Activated B cell treated with CpG ODN at 0.5 μM for 24 hours (primary cell): ENCODE measurements around the gene LDLRAD2. TPM values are rescaled to one million over a fixed set of nuclear protein-coding genes. Genes with fewer than 3 reads are reported as not detected.

ENCODE experiments used
- ATAC-seq: fragments of 200-7000 bp; cut with Tn5 transposase; one replicate; pipeline ENCODE4 v1.10.0; 2021; ENCODE audit warnings: low read depth, mild to moderate bottlenecking, moderate library complexity
- CTCF ChIA-PET: fragments of 350-600 bp; sonication (Branson Sonifier 250); formaldehyde crosslinking; loops from one replicate; lab custom pipeline; 2021; ENCODE audit warnings: antibody characterized with exemption; lab: Charles Lee
- POLR2A ChIA-PET: fragments of 350-600 bp; sonication (Branson Sonifier 250); formaldehyde crosslinking; loops from one replicate; lab custom pipeline; 2021; ENCODE audit warnings: antibody characterized with exemption; lab: Charles Lee
- DNase-seq: peaks from one replicate; pipeline ENCODE4 v3.0.0; 2022
- H3K27ac Mint-ChIP-seq: one replicate; pipeline ENCODE4 v1.8.0; 2020; ENCODE audit warnings: mixed read lengths
- H3K27me3 Mint-ChIP-seq: one replicate; pipeline ENCODE4 v1.8.0; 2021; ENCODE audit warnings: mixed read lengths
- H3K36me3 Mint-ChIP-seq: one replicate; pipeline ENCODE4 v1.8.0; 2021; ENCODE audit warnings: low read depth, mixed read lengths
- H3K4me1 Mint-ChIP-seq: one replicate; pipeline ENCODE4 v1.8.0; 2021; ENCODE audit warnings: mixed read lengths
- H3K4me3 Mint-ChIP-seq: one replicate; pipeline ENCODE4 v1.8.0; 2020; ENCODE audit warnings: mild to moderate bottlenecking, mixed read lengths
- H3K9me3 Mint-ChIP-seq: one replicate; pipeline ENCODE4 v1.8.0; 2020; ENCODE audit warnings: mixed read lengths
- CTCF ChIP-seq: fragments of 200-600 bp; IDR thresholded peaks from one replicate; pipeline ENCODE4 v1.8.0; 2022; ENCODE audit warnings: antibody characterized with exemption, mild to moderate bottlenecking
- intact Hi-C: fragments of 100-400 bp; cut with micrococcal nuclease; formaldehyde crosslinking; loops from one replicate; pipeline ENCODE4 v1.15.1; 2024
- total RNA-seq: library from RNA; stranded (reverse); gene quantifications from 2 replicates; pipeline ENCODE4 v1.2.3, GENCODE V29; 2022

Gene LDLRAD2
- total RNA-seq, 1 donor from 2014 or later: 0.67 TPM

DNA sequence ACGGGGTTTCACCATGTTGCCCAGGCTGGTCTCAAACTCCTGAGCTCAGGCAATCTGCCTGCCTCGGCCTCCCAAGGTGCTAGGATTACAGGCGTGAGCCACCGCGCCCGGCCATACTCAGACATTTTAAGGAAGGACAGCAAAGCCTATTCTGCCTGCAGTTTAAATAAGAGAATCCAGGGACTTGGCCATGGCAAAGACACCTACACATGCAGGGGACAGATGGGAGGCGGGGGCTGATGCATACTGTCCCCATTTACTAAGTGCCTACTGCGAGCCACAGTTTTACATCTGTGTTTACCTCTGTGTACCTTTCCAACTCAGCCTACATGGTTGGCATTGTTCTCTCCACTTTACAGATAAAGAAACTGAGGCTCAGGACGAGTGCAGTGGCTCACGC, 25.4 kb downstream of the LDLRAD2 start:
- ChIA-PET CTCF (no interaction called here), POLR2A (no interaction called here)
- DNase-seq: no peak
- Mint-ChIP-seq H3K36me3 (peaks cover 29% of the 10 kb centered on the region), H3K27me3 (no peaks in the 10 kb centered on the region), H3K4me3 (no peak overlapping the region), H3K27ac (no peak overlapping the region), H3K9me3 (peaks cover 19% of the 10 kb centered on the region), H3K4me1 (no peaks in the 10 kb centered on the region)
- no peak for ATAC-seq
- intact Hi-C loops: no loop called here
- TF ChIP-seq CTCF: no peak

DNA sequence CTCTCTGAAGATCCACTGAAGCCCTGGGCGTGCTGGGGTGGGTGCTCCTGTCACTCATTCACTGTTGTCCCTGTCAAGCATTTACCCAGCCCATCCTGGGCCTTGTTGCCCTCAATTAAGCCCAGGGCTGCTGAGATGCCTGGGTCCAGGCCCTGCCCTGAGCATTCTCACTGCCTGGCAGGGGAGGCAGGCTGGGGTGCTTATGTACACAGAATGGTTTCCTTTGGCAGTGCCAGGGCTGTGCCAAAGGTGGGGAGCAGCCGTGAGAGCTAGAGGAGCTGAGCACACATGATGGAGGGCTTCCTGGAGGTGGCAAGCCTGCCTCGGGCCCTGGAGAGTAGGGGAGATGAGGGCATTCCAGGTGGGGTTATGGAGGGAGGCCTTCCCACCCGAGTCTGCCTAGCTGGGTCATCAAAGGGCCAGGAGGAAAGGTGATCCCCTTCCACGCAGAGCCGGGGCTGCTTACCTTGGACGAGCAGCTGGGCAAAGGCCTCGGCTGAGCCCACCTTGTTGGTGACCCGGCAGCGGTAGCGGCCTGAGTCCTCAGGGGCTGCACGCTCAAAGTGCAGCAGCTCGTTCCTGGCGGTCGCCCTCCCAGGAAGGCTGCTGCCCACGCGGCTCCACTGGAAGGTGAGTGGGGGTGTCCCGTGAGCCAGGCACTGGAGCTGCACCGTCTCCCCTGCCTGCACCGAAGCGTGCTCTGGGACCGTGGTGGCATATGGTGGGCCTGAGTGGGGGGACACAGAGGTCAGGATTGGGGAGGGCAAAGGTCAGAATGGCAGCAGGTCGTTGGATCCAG, 26.5 kb downstream of the LDLRAD2 start:
- POLR2A ChIA-PET: no interaction called here
- CTCF ChIA-PET: no interaction called here

GRCh38 chr1:21839337-21840037, 27.4 kb downstream of the LDLRAD2 start:
- Mint-ChIP-seq H3K9me3 (peaks cover 7% of the 10 kb centered on the region), H3K4me3 (no peak overlapping the region), H3K36me3 (peaks cover 13% of the 10 kb centered on the region), H3K27me3 (no peaks in the 10 kb centered on the region), H3K27ac (no peak overlapping the region), H3K4me1 (no peaks in the 10 kb centered on the region)
- TF ChIP-seq CTCF: no peak
- no peak for ATAC-seq
- no peak for DNase-seq
- CTCF ChIA-PET: no interaction called here
- POLR2A ChIA-PET: no interaction called here
- intact Hi-C loops: no loop called here

More for the DNA sequence above, 26.5 kb downstream of the LDLRAD2 start:
- ATAC-seq: no peak
- no peak overlapping the region for H3K4me3 Mint-ChIP-seq
- no peak for TF ChIP-seq CTCF
- intact Hi-C loops: no loop called here
- DNase-seq: no peak
- H3K4me1 Mint-ChIP-seq: no peaks in the 10 kb centered on the region
- H3K9me3 Mint-ChIP-seq: peaks cover 16% of the 10 kb centered on the region
- peaks cover 22% of the 10 kb centered on the region for H3K36me3 Mint-ChIP-seq
- no peaks in the 10 kb centered on the region for H3K27me3 Mint-ChIP-seq
- H3K27ac Mint-ChIP-seq: no peak overlapping the region

GRCh38 chr1:21840981-21841380, 28.9 kb downstream of the LDLRAD2 start:
- H3K36me3 Mint-ChIP-seq: peaks cover 3% of the 10 kb centered on the region
- no peaks in the 10 kb centered on the region for H3K9me3 Mint-ChIP-seq
- intact Hi-C loops: no loop called here
- TF ChIP-seq CTCF: no peak
- POLR2A ChIA-PET: no interaction called here
- CTCF ChIA-PET: no interaction called here
- no peak overlapping the region for H3K27ac Mint-ChIP-seq
- ATAC-seq (no peak), DNase-seq (no peak)
- H3K4me1 Mint-ChIP-seq: no peaks in the 10 kb centered on the region
- H3K27me3 Mint-ChIP-seq: no peaks in the 10 kb centered on the region
- no peak overlapping the region for H3K4me3 Mint-ChIP-seq

- Mint-ChIP-seq H3K4me3 (no peak overlapping the region), H3K27ac (no peak overlapping the region), H3K36me3 (peaks cover 3% of the 10 kb centered on the region), H3K27me3 (no peaks in the 10 kb centered on the region), H3K4me1 (no peaks in the 10 kb centered on the region), H3K9me3 (no peaks in the 10 kb centered on the region)
- TF ChIP-seq CTCF: no peak
- DNase-seq (no peak), ATAC-seq (no peak)
- POLR2A ChIA-PET: no interaction called here
- CTCF ChIA-PET: no interaction called here
- intact Hi-C loops: no loop called here
Measured at GRCh38 chr1:21841852-21842466, 29.9 kb downstream of the LDLRAD2 start.
